Pancreas (tissue), 10 donors: Measurements from ENCODE around the gene RPTOR. TPM values are rescaled to one million over a fixed set of nuclear protein-coding genes. Genes with fewer than 3 reads are reported as not detected.

Experiments used
- ATAC-seq, 4 donors: fragments of 200-7000 bp; cut with Tn5 transposase; one replicate each; pipeline versions ENCODE4 v1.8.0 to v1.9.1; 2020; ENCODE audit warnings: mild to moderate bottlenecking in 4 of 4, moderate library complexity in 4 of 4
- DNase-seq, 6 donors: peaks; one replicate each; pipeline ENCODE4 v3.0.0-alpha.2; 2020
- FAIRE-seq: peaks from 2 replicates; lab custom pipeline; 2012; peaks lifted over from hg19 to GRCh38; lab: Jason Lieb, UNC
- H3K27ac ChIP-seq, 4 donors: fragments of 200-600 bp; sonication (generic); 1 replicate in 3 of 4; 2 replicates in 1 of 4; pipeline versions ENCODE4 v1.5.0 to v1.8.0; 2020
- H3K27me3 ChIP-seq, 4 donors: fragments of 200-600 bp; one replicate each; pipeline ENCODE4 v1.8.0; 2021
- H3K36me3 ChIP-seq, 3 donors: fragments of 200-600 bp; sonication (generic) in 1 of 3; one replicate each; pipeline versions ENCODE4 v1.5.0 to v1.8.0; 2020 to 2021
- H3K4me1 ChIP-seq, 3 donors: fragments of 200-600 bp; one replicate each; pipeline ENCODE4 v1.8.0; 2021
- H3K4me3 ChIP-seq, 4 donors: fragments of 200-600 bp; sonication (generic) in 2 of 4; one replicate each; pipeline versions ENCODE4 v1.5.0 to v1.8.0; 2020 to 2021
- H3K9me3 ChIP-seq, 4 donors: fragments of 200-600 bp; one replicate each; pipeline ENCODE4 v1.8.0; 2021
- CTCF ChIP-seq, 4 donors: fragments of 200-600 bp; sonication (generic) in 3 of 4; IDR thresholded peaks; one replicate each; pipeline versions ENCODE4 v1.5.0 to v1.8.0; 2021; ENCODE audit warnings: antibody characterized with exemption in 4 of 4
- WGBS, 2 donors: extraction: QIAGEN DNeasy Blood & Tissue Kit; methylation state at CpG; one replicate each; pipeline ENCODE4 v1.1.7; 2013; 5-methylcytosine and 5-hydroxymethylcytosine counted together
- intact Hi-C, 3 donors: fragments of 100-400 bp; cut with DNase I; formaldehyde crosslinking; loops; one replicate each; pipeline versions ENCODE4 v1.11.1 to v1.14.2; 2022
- polyA plus RNA-seq, 2 donors: library from polyadenylated mRNA; stranded (reverse); fragments of 200-250 nt; gene quantifications; one replicate each; pipeline ENCODE4 v1.2.3, GENCODE V29; 2013
- total RNA-seq, 6 donors: library from RNA; stranded (reverse); fragmentation: NEBNext Ultra II Directional in 4 of 6; extraction: Animal tissue kit (Norgen Biotek cat#: 25700) in 4 of 6; gene quantifications; one replicate each; pipeline versions ENCODE4 v1.2.1 to v1.2.4, GENCODE V29; 2021 to 2023
- donor health status: healthy with polysubstance abuse.
- donor health status: DM: no; HTN: no; CAD: no; lungs with moderate emphysema.
- donor health status: DM: no; HTN: no; CAD: no.
- donor health status: control.
- donor health status: control.
- donor health status: Bipolar disorder and iron deficiency.
- donor health status: DM: yes; HTN: yes; CAD: no.
- donor health status: DM: no; HTN: no; CAD: no.
- donor health status: DM: no; HTN: no; CAD: no.
- donor health status: DM: yes; HTN: yes; CAD: no.

Gene RPTOR
- total and polyA plus RNA-seq, 8 donors = 5.0 to 18.9 (median 13.2) TPM

- WGBS, 2 donors = 96 to 99% methylated on average over 12 of the region's 12 CpGs
- Histone ChIP-seq H3K4me3 (no peak overlapping the region), H3K36me3 (no peaks in the 10 kb centered on the region), H3K4me1 (no peaks in the 10 kb centered on the region), H3K27me3 (no peaks in the 10 kb centered on the region), H3K27ac (no peak overlapping the region), H3K9me3 (no peaks in the 10 kb centered on the region)
- no peak for DNase-seq
- FAIRE-seq = no peak
- TF ChIP-seq CTCF (IDR thresholded peaks at IDR 0.05) = no peak
- intact Hi-C loops = no loop called here
- ATAC-seq = no peak
These were observed 122.2 kb downstream of the RPTOR start for GRCh38 chr17:80666867-80667266.

GRCh38 chr17:80667462-80668277 is 123.0 kb downstream of the RPTOR start:
- intact Hi-C loops = no loop called here
- H3K27me3 ChIP-seq = no peaks in the 10 kb centered on the region
- H3K4me1 ChIP-seq = no peaks in the 10 kb centered on the region
- H3K4me3 ChIP-seq = no peak overlapping the region
- TF ChIP-seq CTCF (IDR thresholded peaks at IDR 0.05) = no peak
- ATAC-seq = no peak
- no peak for FAIRE-seq
- H3K36me3 ChIP-seq = no peaks in the 10 kb centered on the region
- no peaks in the 10 kb centered on the region for H3K9me3 ChIP-seq
- H3K27ac ChIP-seq = no peak overlapping the region
- DNase-seq = no peak
- WGBS, 2 donors = 77 to 80% methylated on average over 12 of the region's 12 CpGs

GRCh38 chr17:80668375-80669148 is 123.9 kb downstream of the RPTOR start:
- H3K4me1 ChIP-seq = no peaks in the 10 kb centered on the region
- intact Hi-C loops = no loop called here
- no peaks in the 10 kb centered on the region for H3K27me3 ChIP-seq
- no peaks in the 10 kb centered on the region for H3K9me3 ChIP-seq
- no peaks in the 10 kb centered on the region for H3K36me3 ChIP-seq
- no peak for TF ChIP-seq CTCF (IDR thresholded peaks at IDR 0.05)
- FAIRE-seq = no peak
- WGBS, 2 donors = 91 to 92% methylated on average over 19 to 20 of the region's 20 CpGs
- ATAC-seq = no peak
- H3K27ac ChIP-seq = no peak overlapping the region
- H3K4me3 ChIP-seq = no peak overlapping the region
- no peak for DNase-seq

- Histone ChIP-seq H3K27me3 (no peaks in the 10 kb centered on the region), H3K9me3 (no peaks in the 10 kb centered on the region), H3K27ac (no peak overlapping the region), H3K4me1 (no peaks in the 10 kb centered on the region), H3K36me3 (no peaks in the 10 kb centered on the region), H3K4me3 (no peak overlapping the region)
- whole genome bisulfite sequencing, 2 donors = 81 to 82% methylated on average over 14 of the region's 14 CpGs
- ATAC-seq (no peak), DNase-seq (no peak), FAIRE-seq (no peak)
- intact Hi-C loops = no loop called here
- no peak for TF ChIP-seq CTCF (IDR thresholded peaks at IDR 0.05)
These were observed 126.6 kb downstream of the RPTOR start for GRCh38 chr17:80671039-80671824.
